Esophagus muscularis mucosa (tissue), 4 donors: ENCODE data around the gene MIEF2. TPM values are rescaled to one million over a fixed set of nuclear protein-coding genes. Genes with fewer than 3 reads are reported as not detected.

Experiments
- DNase-seq: peaks from one replicate; pipeline ENCODE4 v3.0.0-alpha.2; 2017; ENCODE audit errors: extremely low spot score
- H3K27ac ChIP-seq, 4 donors: fragments of 200-600 bp; sonication (generic); replicated peaks in 1 of 4; 1 replicate in 3 of 4; 2 replicates in 1 of 4; pipeline ENCODE4 v1.5.1; 2016 to 2019; ENCODE audit warnings: mild to moderate bottlenecking in 1 of 4
- H3K27me3 ChIP-seq, 4 donors: fragments of 200-600 bp; sonication (generic); one replicate each; pipeline versions ENCODE4 v1.5.1 to v1.6.0; 2016 to 2019
- H3K36me3 ChIP-seq, 4 donors: fragments of 200-600 bp; sonication (generic); one replicate each; pipeline ENCODE4 v1.5.1; 2016 to 2019
- H3K4me1 ChIP-seq, 4 donors: fragments of 200-600 bp; sonication (generic); one replicate each; pipeline ENCODE4 v1.5.1; 2016 to 2019
- H3K4me3 ChIP-seq, 4 donors: fragments of 200-600 bp; sonication (generic); 1 replicate in 2 of 4; 2 replicates in 2 of 4; pipeline ENCODE4 v1.5.1; 2016 to 2019; ENCODE audit warnings: mild to moderate bottlenecking in 4 of 4, moderate library complexity in 1 of 4
- H3K9me3 ChIP-seq, 4 donors: fragments of 200-600 bp; sonication (generic); 1 replicate in 3 of 4; 2 replicates in 1 of 4; pipeline ENCODE4 v1.5.1; 2016 to 2019
- EP300 ChIP-seq: sonication (generic); formaldehyde crosslinking; IDR thresholded peaks from one replicate; pipeline ENCODE4 v1.6.1; 2017; ENCODE audit warnings: antibody characterized with exemption
- POLR2A ChIP-seq: fragments of 450-650 bp; IDR thresholded peaks from one replicate; pipeline ENCODE4 v1.6.1; 2017; ENCODE audit warnings: antibody characterized with exemption, moderate library complexity, mild to moderate bottlenecking, low read depth
- POLR2AphosphoS5 ChIP-seq, 2 donors: sonication (generic); formaldehyde crosslinking; IDR thresholded peaks; one replicate each; pipeline ENCODE4 v1.6.1; 2017; ENCODE audit warnings: antibody characterized with exemption in 2 of 2
- WGBS: methylation state at CpG from one replicate; pipeline ENCODE4 v1.1.5; 2018; 5-methylcytosine and 5-hydroxymethylcytosine counted together
- intact Hi-C: fragments of 100-400 bp; cut with DNase I; formaldehyde crosslinking; loops from one replicate; pipeline ENCODE4 v1.15.1; 2023
- total RNA-seq, 4 donors: library from RNA; depleted of rRNA; stranded (reverse); fragments of >200 nt; gene quantifications; one replicate each; pipeline versions ENCODE4 v1.1.0 to v1.2.1, GENCODE V29; 2016
- TF ChIP-seq, protein P1 (sequence below), 3 experiments: fragments of 200-600 bp in 2 of 3; fragments of 450-650 bp in 1 of 3; sonication (generic) in 2 of 3; IDR thresholded peaks; one replicate each; pipeline ENCODE4 v1.5.1; 2017 to 2019; ENCODE audit warnings: antibody characterized with exemption in 3 of 3, mild to moderate bottlenecking in 2 of 3, moderate library complexity in 1 of 3

The MIEF2 gene
- total RNA-seq, 4 donors from 2014 or later: 10.8 to 27.2 (median 17.9) TPM

DNA sequence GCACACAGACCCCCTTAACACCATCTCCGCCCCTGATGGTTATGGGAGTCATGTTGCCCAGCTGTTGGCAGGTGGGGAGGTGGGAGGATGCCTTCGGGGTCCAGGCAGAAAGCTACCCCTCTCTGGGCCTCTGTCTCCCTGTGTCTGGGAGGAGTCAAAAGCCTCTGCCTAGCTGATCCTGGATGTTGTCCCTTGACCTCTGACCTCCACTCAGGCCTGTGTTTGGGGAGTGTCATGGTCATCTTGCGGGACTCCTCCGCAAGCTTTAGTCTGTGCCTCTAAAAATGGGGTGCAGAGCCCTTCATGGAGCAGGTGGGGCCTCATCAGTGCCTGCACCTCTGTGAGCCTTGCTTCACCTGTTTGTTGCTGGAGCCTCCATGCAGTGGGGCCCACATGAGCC is 31.2 kb upstream of the MIEF2 start:
- TF ChIP-seq POLR2AphosphoS5 (IDR thresholded peaks at IDR 0.05): no peak
- TF ChIP-seq EP300: no peak
- TF ChIP-seq, protein P1, sequence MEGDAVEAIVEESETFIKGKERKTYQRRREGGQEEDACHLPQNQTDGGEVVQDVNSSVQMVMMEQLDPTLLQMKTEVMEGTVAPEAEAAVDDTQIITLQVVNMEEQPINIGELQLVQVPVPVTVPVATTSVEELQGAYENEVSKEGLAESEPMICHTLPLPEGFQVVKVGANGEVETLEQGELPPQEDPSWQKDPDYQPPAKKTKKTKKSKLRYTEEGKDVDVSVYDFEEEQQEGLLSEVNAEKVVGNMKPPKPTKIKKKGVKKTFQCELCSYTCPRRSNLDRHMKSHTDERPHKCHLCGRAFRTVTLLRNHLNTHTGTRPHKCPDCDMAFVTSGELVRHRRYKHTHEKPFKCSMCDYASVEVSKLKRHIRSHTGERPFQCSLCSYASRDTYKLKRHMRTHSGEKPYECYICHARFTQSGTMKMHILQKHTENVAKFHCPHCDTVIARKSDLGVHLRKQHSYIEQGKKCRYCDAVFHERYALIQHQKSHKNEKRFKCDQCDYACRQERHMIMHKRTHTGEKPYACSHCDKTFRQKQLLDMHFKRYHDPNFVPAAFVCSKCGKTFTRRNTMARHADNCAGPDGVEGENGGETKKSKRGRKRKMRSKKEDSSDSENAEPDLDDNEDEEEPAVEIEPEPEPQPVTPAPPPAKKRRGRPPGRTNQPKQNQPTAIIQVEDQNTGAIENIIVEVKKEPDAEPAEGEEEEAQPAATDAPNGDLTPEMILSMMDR (IDR thresholded peaks at IDR 0.05): no peak
- no peak for TF ChIP-seq POLR2A
- no peak overlapping the region for H3K27ac ChIP-seq
- H3K9me3 ChIP-seq: no peaks in the 10 kb centered on the region
- H3K4me1 ChIP-seq: peaks cover 14 to 62% (median 26%) of the 10 kb centered on the region in 4 donors
- DNase-seq: no peak
- peaks cover 0 to 22% (median 19%) of the 10 kb centered on the region in 4 donors for H3K36me3 ChIP-seq
- no peaks in the 10 kb centered on the region for H3K27me3 ChIP-seq
- intact Hi-C loops: no loop called here
- WGBS: 100% methylated on average over 2 of the region's 4 CpGs
- H3K4me3 ChIP-seq: no peak overlapping the region

DNA sequence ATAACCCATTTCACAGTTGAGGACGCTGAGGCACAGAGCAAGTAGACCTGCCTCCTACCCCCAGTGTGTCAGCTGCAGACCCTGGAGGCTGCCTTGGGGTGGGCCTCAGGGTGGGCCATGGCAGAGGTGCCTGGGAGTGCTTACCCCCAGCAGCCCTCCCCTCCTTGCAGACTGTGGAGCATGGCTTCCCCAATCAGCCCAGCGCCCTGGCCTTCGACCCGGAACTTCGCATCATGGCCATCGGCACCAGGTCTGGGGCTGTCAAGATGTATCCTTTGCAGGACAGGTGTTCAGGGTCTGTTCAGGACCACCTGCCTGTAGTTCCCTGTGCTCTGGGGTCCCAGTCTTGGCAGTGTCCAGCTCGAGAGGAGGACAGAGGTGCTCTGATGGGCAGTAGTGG is 30.7 kb upstream of the MIEF2 start:
- DNase-seq: no peak
- Histone ChIP-seq H3K4me1 (peaks cover 14 to 57% (median 21%) of the 10 kb centered on the region in 4 donors), H3K27ac (no peak overlapping the region), H3K9me3 (no peaks in the 10 kb centered on the region), H3K27me3 (no peaks in the 10 kb centered on the region), H3K4me3 (no peak overlapping the region), H3K36me3 (peaks cover 3 to 27% (median 23%) of the 10 kb centered on the region in 4 donors)
- TF ChIP-seq POLR2A: no peak
- TF ChIP-seq POLR2AphosphoS5 (IDR thresholded peaks at IDR 0.05): no peak
- TF ChIP-seq EP300: no peak
- TF ChIP-seq, protein P1 (IDR thresholded peaks at IDR 0.05): no peak
- 85% methylated on average over 3 of the region's 7 CpGs for WGBS
- intact Hi-C loops: no loop called here

DNA sequence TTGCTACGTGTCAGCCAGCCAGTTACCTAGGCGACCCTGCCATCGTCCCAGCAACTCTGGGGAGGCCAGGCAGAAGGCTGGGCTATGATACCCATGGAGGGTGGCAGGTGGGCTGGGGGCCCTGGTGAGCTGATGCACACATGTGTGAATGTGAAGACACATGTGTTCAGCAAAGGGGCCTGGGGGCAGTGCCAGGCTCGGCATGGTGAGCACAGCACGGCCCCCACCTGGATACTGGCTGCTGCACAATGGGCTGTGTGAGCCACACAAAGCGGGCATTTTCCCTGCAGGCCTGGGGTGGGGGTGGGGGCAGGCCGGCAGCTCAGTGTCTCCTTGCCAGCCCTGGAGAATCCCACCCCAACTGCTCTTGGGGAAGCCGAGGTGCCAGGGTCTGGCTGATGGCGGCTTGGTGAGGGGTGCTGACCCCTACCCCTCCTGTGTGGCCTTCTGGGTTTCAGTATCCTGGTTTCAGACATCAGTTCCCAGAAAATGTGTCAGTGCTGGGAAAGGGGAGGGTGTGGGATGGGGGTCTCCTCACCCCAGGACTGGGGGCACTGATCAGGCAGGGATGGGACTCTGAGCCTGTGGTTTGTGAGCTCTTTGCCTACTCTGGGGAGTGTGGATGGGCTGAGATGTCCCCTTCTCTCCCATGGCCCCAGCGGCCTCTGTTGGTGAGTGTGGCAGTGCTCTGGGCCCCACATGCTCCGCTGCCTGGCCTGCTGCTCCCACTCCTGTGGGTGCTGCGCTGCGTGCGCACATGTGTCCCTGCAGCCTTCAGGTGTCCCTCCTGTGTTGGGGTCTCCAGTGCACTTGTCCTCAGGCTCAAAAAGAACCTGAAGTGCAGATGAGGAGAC is 29.9 kb upstream of the MIEF2 start:
- intact Hi-C loops: no loop called here
- Histone ChIP-seq H3K4me1 (peaks cover 11 to 53% (median 17%) of the 10 kb centered on the region in 4 donors), H3K27me3 (no peaks in the 10 kb centered on the region), H3K4me3 (no peak overlapping the region), H3K36me3 (peaks cover 8 to 34% (median 31%) of the 10 kb centered on the region in 4 donors), H3K9me3 (no peaks in the 10 kb centered on the region), H3K27ac (no peak overlapping the region)
- WGBS: 88% methylated on average over 5 of the region's 14 CpGs
- TF ChIP-seq, protein P1 (IDR thresholded peaks at IDR 0.05): no peak
- no peak for TF ChIP-seq EP300
- no peak for TF ChIP-seq POLR2A
- TF ChIP-seq POLR2AphosphoS5 (IDR thresholded peaks at IDR 0.05): no peak
- DNase-seq: no peak

DNA sequence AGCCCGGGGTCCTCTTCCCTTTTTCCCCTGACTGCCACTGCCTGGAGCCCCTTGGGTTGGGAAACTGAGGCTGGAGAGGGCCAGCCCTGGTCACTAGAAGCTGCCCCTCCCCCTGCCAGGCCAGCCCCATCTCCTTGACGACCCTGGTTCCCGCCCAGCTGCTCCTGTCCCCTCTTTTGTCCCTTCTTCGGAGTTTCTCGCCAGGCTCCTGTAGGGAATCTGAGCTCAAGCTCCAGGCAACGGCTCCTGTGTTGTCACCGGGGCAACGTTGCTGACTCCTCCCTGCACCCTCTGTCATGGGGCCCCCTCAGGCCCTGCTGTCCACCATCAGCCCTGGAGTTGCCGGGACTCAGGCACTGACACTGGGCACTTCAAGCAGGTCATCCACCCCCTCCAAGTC is 29.3 kb upstream of the MIEF2 start:
- Histone ChIP-seq H3K4me1 (peaks cover 9 to 49% (median 14%) of the 10 kb centered on the region in 4 donors), H3K4me3 (no peak overlapping the region), H3K27me3 (no peaks in the 10 kb centered on the region), H3K36me3 (peaks cover 14 to 41% (median 37%) of the 10 kb centered on the region in 4 donors), H3K9me3 (no peaks in the 10 kb centered on the region), H3K27ac (no peak overlapping the region)
- intact Hi-C loops: no loop called here
- no peak for TF ChIP-seq POLR2A
- TF ChIP-seq, protein P1 (IDR thresholded peaks at IDR 0.05): no peak
- WGBS: 60% methylated on average over 9 of the region's 9 CpGs
- no peak for DNase-seq
